Endothelial cell of umbilical vein (primary cell): ENCODE results near the gene TXNIP.

Experiments used
- CTCF ChIP-seq, 2 donors: IDR thresholded peaks; 1 replicate in 1 of 2; 2 replicates in 1 of 2; pipeline ENCODE4 v1.5.1; 2011; ENCODE audit warnings: low read length in 2 of 2, mild to moderate bottlenecking in 2 of 2, moderate library complexity in 2 of 2, control low read depth in 1 of 2, inconsistent platforms in 1 of 2, low read depth in 1 of 2; ENCODE audit not compliant: insufficient read depth in 1 of 2; ENCODE audit errors: extremely low read depth in 1 of 2
- EZH2 ChIP-seq: IDR thresholded peaks from 2 replicates; pipeline ENCODE4 v1.6.1; 2012; ENCODE audit warnings: borderline replicate concordance, low read depth, mild to moderate bottlenecking, moderate library complexity, low read length, inconsistent platforms; ENCODE audit not compliant: severe bottlenecking
- MYC ChIP-seq: IDR thresholded peaks from one replicate; pipeline ENCODE4 v1.6.1; 2011; ENCODE audit warnings: mild to moderate bottlenecking, low read depth, low read length
- POLR2A ChIP-seq: IDR thresholded peaks from 2 replicates; pipeline ENCODE4 v1.6.1; 2012; ENCODE audit warnings: low read depth, mild to moderate bottlenecking, control low read depth, low read length
- POLR2AphosphoS5 ChIP-seq: IDR thresholded peaks from 2 replicates; pipeline ENCODE4 v1.6.1; 2012; ENCODE audit warnings: low read depth, mild to moderate bottlenecking, control low read depth, low read length, moderate library complexity; ENCODE audit not compliant: insufficient read depth

- TF ChIP-seq CTCF (IDR thresholded peaks at IDR 0.05; ENCODE audit: extremely low read depth in 1 of 2, insufficient read depth in 1 of 2, low read depth in 1 of 2, low read length in 2 of 2) (no peak), POLR2AphosphoS5 (no peak), POLR2A (no peak), MYC (no peak), EZH2 (no peak)
Measured at GRCh38 chr1:146021050-146021445, 24.7 kb upstream of the TXNIP start.
